ENCODE measurements around the gene XYLT1. TPM values are rescaled to one million over a fixed set of nuclear protein-coding genes. Genes with fewer than 3 reads are reported as not detected.

The XYLT1 gene
- polyA plus RNA-seq, 1 donor from 2014 or later = 3.3 TPM

- Histone ChIP-seq H3K4me2 (ENCODE audit: low read length) (no peak overlapping the region), H4K20me1 (ENCODE audit: insufficient read depth) (no peaks in the 10 kb centered on the region), H2AFZ (ENCODE audit: low read depth, low read length) (no peak overlapping the region), H3K79me2 (replicated peaks; ENCODE audit: insufficient read depth, low read length) (no peaks in the 10 kb centered on the region), H3K9me3 (ENCODE audit: low read length) (no peaks in the 10 kb centered on the region), H3K9me2 (ENCODE audit: insufficient read depth, low read length) (no peaks in the 10 kb centered on the region), H3K27ac (ENCODE audit: low read length) (no peak overlapping the region), H3K9ac (ENCODE audit: low read length) (no peak overlapping the region), H3K4me3 (ENCODE audit: low read length) (no peak overlapping the region), H3K36me3 (ENCODE audit: insufficient read depth, low read length) (no peaks in the 10 kb centered on the region), H3K27me3 (ENCODE audit: insufficient read depth, low read depth, low read length) (no peaks in the 10 kb centered on the region), H3F3A (ENCODE audit: insufficient read depth, low read length, poor library complexity, severe bottlenecking) (peaks cover 4% of the 10 kb centered on the region)
- TF ChIP-seq EZH2 (IDR thresholded peaks at IDR 0.05; ENCODE audit: borderline replicate concordance, insufficient read depth, low read length, poor library complexity, severe bottlenecking) = no peak
- peak; percentile 10 for TF ChIP-seq CTCF (IDR thresholded peaks at IDR 0.05; ENCODE audit: poor library complexity, severe bottlenecking)
Observed at GRCh38 chr16:17237350-17237944, 233.3 kb downstream of the XYLT1 start.

GRCh38 chr16:17235147-17235815 lies 235.5 kb downstream of the XYLT1 start:
- Histone ChIP-seq H3K9ac (ENCODE audit: low read length) (no peak overlapping the region), H2AFZ (ENCODE audit: low read depth, low read length) (no peak overlapping the region), H3K4me3 (ENCODE audit: low read length) (no peak overlapping the region), H3F3A (ENCODE audit: insufficient read depth, low read length, poor library complexity, severe bottlenecking) (peaks cover 4% of the 10 kb centered on the region), H3K36me3 (ENCODE audit: insufficient read depth, low read length) (no peaks in the 10 kb centered on the region), H3K79me2 (replicated peaks; ENCODE audit: insufficient read depth, low read length) (no peaks in the 10 kb centered on the region), H3K27me3 (ENCODE audit: insufficient read depth, low read depth, low read length) (no peaks in the 10 kb centered on the region), H3K9me3 (ENCODE audit: low read length) (no peaks in the 10 kb centered on the region), H3K4me2 (ENCODE audit: low read length) (no peak overlapping the region), H4K20me1 (ENCODE audit: insufficient read depth) (no peaks in the 10 kb centered on the region), H3K9me2 (ENCODE audit: insufficient read depth, low read length) (no peaks in the 10 kb centered on the region), H3K27ac (ENCODE audit: low read length) (no peak overlapping the region)
- TF ChIP-seq EZH2 (IDR thresholded peaks at IDR 0.05; ENCODE audit: borderline replicate concordance, insufficient read depth, low read length, poor library complexity, severe bottlenecking) (no peak), SMC3 (conservative IDR thresholded peaks at IDR 0.05; ENCODE audit: poor library complexity) (no peak), CTCF (IDR thresholded peaks at IDR 0.05; ENCODE audit: poor library complexity, severe bottlenecking) (no peak), RAD21 (conservative IDR thresholded peaks at IDR 0.05) (no peak), TAF1 (IDR thresholded peaks at IDR 0.05; ENCODE audit: low read depth) (no peak), POLR2AphosphoS5 (IDR thresholded peaks at IDR 0.05) (no peak), MXI1 (conservative IDR thresholded peaks at IDR 0.05; ENCODE audit: poor library complexity, severe bottlenecking) (no peak), REST (IDR thresholded peaks at IDR 0.05; ENCODE audit: borderline replicate concordance) (no peak), EP300 (conservative IDR thresholded peaks at IDR 0.05; ENCODE audit: poor library complexity, severe bottlenecking) (no peak)
